Muscle layer of duodenum (tissue), 2 donors: ENCODE results near the gene DUSP12.

Experiments
- H3K27ac ChIP-seq: one replicate; pipeline ENCODE4 v1.7.0; 2013; ENCODE audit warnings: mild to moderate bottlenecking, low read length
- H3K27me3 ChIP-seq: one replicate; pipeline ENCODE4 v1.7.0; 2013; ENCODE audit warnings: low read depth, mild to moderate bottlenecking, control low read depth, low read length
- H3K36me3 ChIP-seq, 2 donors: one replicate each; pipeline ENCODE4 v1.7.0; 2013; ENCODE audit warnings: low read length in 2 of 2, control low read depth in 1 of 2, mild to moderate bottlenecking in 1 of 2; ENCODE audit not compliant: insufficient read depth in 2 of 2, control insufficient read depth in 1 of 2
- H3K4me1 ChIP-seq, 2 donors: one replicate each; pipeline ENCODE4 v1.7.0; 2013; ENCODE audit warnings: low read length in 2 of 2, mild to moderate bottlenecking in 2 of 2, control low read depth in 1 of 2, moderate library complexity in 1 of 2; ENCODE audit not compliant: insufficient read depth in 2 of 2, control insufficient read depth in 1 of 2
- H3K4me3 ChIP-seq, 2 donors: one replicate each; pipeline ENCODE4 v1.7.0; 2013; ENCODE audit warnings: low read length in 2 of 2, low read depth in 1 of 2, mild to moderate bottlenecking in 1 of 2
- H3K9me3 ChIP-seq, 2 donors: one replicate each; pipeline ENCODE4 v1.7.0; 2013; ENCODE audit warnings: low read length in 2 of 2, control low read depth in 1 of 2, mild to moderate bottlenecking in 1 of 2; ENCODE audit not compliant: control insufficient read depth in 1 of 2
- donor health status: healthy.

DUSP12 gene

GRCh38 chr1:161728376-161729226 lies 21.0 kb upstream of the DUSP12 start:
- Histone ChIP-seq H3K4me3 (no peak overlapping the region), H3K4me1 (peaks cover 0 to 13% of the 10 kb centered on the region in 2 donors), H3K27ac (no peak overlapping the region), H3K36me3 (no peaks in the 10 kb centered on the region), H3K9me3 (no peaks in the 10 kb centered on the region), H3K27me3 (no peaks in the 10 kb centered on the region)

GRCh38 chr1:161730050-161730564 lies 19.5 kb upstream of the DUSP12 start:
- Histone ChIP-seq H3K27me3 (no peaks in the 10 kb centered on the region), H3K4me3 (no peak overlapping the region), H3K36me3 (no peaks in the 10 kb centered on the region), H3K9me3 (no peaks in the 10 kb centered on the region), H3K27ac (no peak overlapping the region), H3K4me1 (peaks cover 0 to 13% of the 10 kb centered on the region in 2 donors)

- no peaks in the 10 kb centered on the region for H3K9me3 ChIP-seq
- no peaks in the 10 kb centered on the region for H3K36me3 ChIP-seq
- H3K27me3 ChIP-seq, result no peaks in the 10 kb centered on the region
- no peak overlapping the region for H3K27ac ChIP-seq
- H3K4me3 ChIP-seq, result no peak overlapping the region
- peaks cover 0 to 4% of the 10 kb centered on the region in 2 donors for H3K4me1 ChIP-seq
These were observed 18.3 kb upstream of the DUSP12 start for GRCh38 chr1:161731241-161731640.

- Histone ChIP-seq H3K36me3 (no peaks in the 10 kb centered on the region), H3K27ac (no peak overlapping the region), H3K9me3 (no peaks in the 10 kb centered on the region), H3K4me1 (no peaks in the 10 kb centered on the region), H3K27me3 (no peaks in the 10 kb centered on the region), H3K4me3 (no peak overlapping the region)
These were observed 17.4 kb upstream of the DUSP12 start for GRCh38 chr1:161731981-161732718.

- Histone ChIP-seq H3K27me3 (no peaks in the 10 kb centered on the region), H3K36me3 (no peaks in the 10 kb centered on the region), H3K4me3 (no peak overlapping the region), H3K9me3 (no peaks in the 10 kb centered on the region), H3K4me1 (no peaks in the 10 kb centered on the region), H3K27ac (no peak overlapping the region)
These were observed 16.1 kb upstream of the DUSP12 start for GRCh38 chr1:161733526-161733925.

- no peaks in the 10 kb centered on the region for H3K36me3 ChIP-seq
- H3K27me3 ChIP-seq, result no peaks in the 10 kb centered on the region
- H3K27ac ChIP-seq, result no peak overlapping the region
- no peaks in the 10 kb centered on the region for H3K4me1 ChIP-seq
- no peaks in the 10 kb centered on the region for H3K9me3 ChIP-seq
- no peak overlapping the region for H3K4me3 ChIP-seq
These were observed 13.7 kb upstream of the DUSP12 start for GRCh38 chr1:161735837-161736236.

- Histone ChIP-seq H3K27me3 (no peaks in the 10 kb centered on the region), H3K4me3 (no peak overlapping the region), H3K4me1 (no peaks in the 10 kb centered on the region), H3K36me3 (no peaks in the 10 kb centered on the region), H3K27ac (no peak overlapping the region), H3K9me3 (no peaks in the 10 kb centered on the region)
These were observed 13.1 kb upstream of the DUSP12 start for GRCh38 chr1:161736335-161736969.

GRCh38 chr1:161737625-161738024 lies 12.0 kb upstream of the DUSP12 start:
- H3K9me3 ChIP-seq, result no peaks in the 10 kb centered on the region
- no peak overlapping the region for H3K4me3 ChIP-seq
- H3K27me3 ChIP-seq, result no peaks in the 10 kb centered on the region
- no peak overlapping the region for H3K27ac ChIP-seq
- H3K36me3 ChIP-seq, result no peaks in the 10 kb centered on the region
- H3K4me1 ChIP-seq, result no peaks in the 10 kb centered on the region

- H3K4me1 ChIP-seq, result no peaks in the 10 kb centered on the region
- H3K36me3 ChIP-seq, result no peaks in the 10 kb centered on the region
- H3K9me3 ChIP-seq, result no peaks in the 10 kb centered on the region
- H3K27me3 ChIP-seq, result no peaks in the 10 kb centered on the region
- no peak overlapping the region for H3K4me3 ChIP-seq
- H3K27ac ChIP-seq, result peak overlapping the region; percentile 67
These were observed 10.8 kb upstream of the DUSP12 start for GRCh38 chr1:161738627-161739287.

GRCh38 chr1:161739865-161740566 lies 9.6 kb upstream of the DUSP12 start:
- no peak overlapping the region for H3K4me3 ChIP-seq
- no peaks in the 10 kb centered on the region for H3K9me3 ChIP-seq
- H3K4me1 ChIP-seq, result no peaks in the 10 kb centered on the region
- H3K27ac ChIP-seq, result peak overlapping the region; percentile 57
- no peaks in the 10 kb centered on the region for H3K27me3 ChIP-seq
- no peaks in the 10 kb centered on the region for H3K36me3 ChIP-seq
